ENCODE measurements around the gene ARHGAP33.

ARHGAP33 gene

GRCh38 chr19:35732540-35733179, 42.7 kb upstream of the ARHGAP33 start:
- no peak overlapping the region for H3K27ac ChIP-seq (ENCODE audit: insufficient read depth, low read depth, low read length, poor library complexity, severe bottlenecking)
- H3K4me3 ChIP-seq (ENCODE audit: insufficient read depth, low read depth, low read length) = no peak overlapping the region
- no peaks in the 10 kb centered on the region for H3K9me3 ChIP-seq (ENCODE audit: control insufficient read depth, low read length)
- no peaks in the 10 kb centered on the region for H3K4me1 ChIP-seq (ENCODE audit: control insufficient read depth, insufficient read depth, low read length)
- no peaks in the 10 kb centered on the region for H3K27me3 ChIP-seq (ENCODE audit: control insufficient read depth, insufficient read depth, low read length, poor library complexity, severe bottlenecking)
- 95 to 96% methylated on average over 25 of the region's 25 CpGs for WGBS, 2 experiments
- H3K36me3 ChIP-seq (ENCODE audit: control insufficient read depth, insufficient read depth, low read length) = peaks cover 52% of the 10 kb centered on the region

GRCh38 chr19:35733180-35734125, 41.9 kb upstream of the ARHGAP33 start:
- Histone ChIP-seq H3K9me3 (ENCODE audit: control insufficient read depth, low read length) (no peaks in the 10 kb centered on the region), H3K4me1 (ENCODE audit: control insufficient read depth, insufficient read depth, low read length) (no peaks in the 10 kb centered on the region), H3K27me3 (ENCODE audit: control insufficient read depth, insufficient read depth, low read length, poor library complexity, severe bottlenecking) (no peaks in the 10 kb centered on the region), H3K27ac (ENCODE audit: insufficient read depth, low read depth, low read length, poor library complexity, severe bottlenecking) (no peak overlapping the region), H3K36me3 (ENCODE audit: control insufficient read depth, insufficient read depth, low read length) (peaks cover 48% of the 10 kb centered on the region), H3K4me3 (ENCODE audit: insufficient read depth, low read depth, low read length) (no peak overlapping the region)
- WGBS, 2 experiments = 93 to 96% methylated on average over 35 of the region's 35 CpGs

GRCh38 chr19:35734273-35734672, 41.1 kb upstream of the ARHGAP33 start:
- H3K27me3 ChIP-seq (ENCODE audit: control insufficient read depth, insufficient read depth, low read length, poor library complexity, severe bottlenecking) = no peaks in the 10 kb centered on the region
- WGBS, 2 experiments = 95 to 97% methylated on average over 8 of the region's 8 CpGs
- H3K4me1 ChIP-seq (ENCODE audit: control insufficient read depth, insufficient read depth, low read length) = no peaks in the 10 kb centered on the region
- H3K36me3 ChIP-seq (ENCODE audit: control insufficient read depth, insufficient read depth, low read length) = peaks cover 40% of the 10 kb centered on the region
- no peak overlapping the region for H3K4me3 ChIP-seq (ENCODE audit: insufficient read depth, low read depth, low read length)
- no peaks in the 10 kb centered on the region for H3K9me3 ChIP-seq (ENCODE audit: control insufficient read depth, low read length)
- H3K27ac ChIP-seq (ENCODE audit: insufficient read depth, low read depth, low read length, poor library complexity, severe bottlenecking) = no peak overlapping the region

GRCh38 chr19:35734889-35735288, 40.5 kb upstream of the ARHGAP33 start:
- Histone ChIP-seq H3K27me3 (ENCODE audit: control insufficient read depth, insufficient read depth, low read length, poor library complexity, severe bottlenecking) (no peaks in the 10 kb centered on the region), H3K9me3 (ENCODE audit: control insufficient read depth, low read length) (no peaks in the 10 kb centered on the region)
- 93 to 96% methylated on average over 5 of the region's 5 CpGs for WGBS, 2 experiments

GRCh38 chr19:35736913-35737886, 38.2 kb upstream of the ARHGAP33 start:
- WGBS, 2 experiments = 93 to 94% methylated on average over 22 of the region's 22 CpGs
- H3K9me3 ChIP-seq (ENCODE audit: control insufficient read depth, low read length) = no peaks in the 10 kb centered on the region
- no peak overlapping the region for H3K4me3 ChIP-seq (ENCODE audit: insufficient read depth, low read depth, low read length)
- peaks cover 9% of the 10 kb centered on the region for H3K4me1 ChIP-seq (ENCODE audit: control insufficient read depth, insufficient read depth, low read length)
- H3K27ac ChIP-seq (ENCODE audit: insufficient read depth, low read depth, low read length, poor library complexity, severe bottlenecking) = no peak overlapping the region
- H3K27me3 ChIP-seq (ENCODE audit: control insufficient read depth, insufficient read depth, low read length, poor library complexity, severe bottlenecking) = no peaks in the 10 kb centered on the region
- H3K36me3 ChIP-seq (ENCODE audit: control insufficient read depth, insufficient read depth, low read length) = peaks cover 25% of the 10 kb centered on the region

More at GRCh38 chr19:35734889-35735288, 40.5 kb upstream of the ARHGAP33 start:
- H3K4me3 ChIP-seq (ENCODE audit: insufficient read depth, low read depth, low read length) = no peak overlapping the region
- H3K27ac ChIP-seq (ENCODE audit: insufficient read depth, low read depth, low read length, poor library complexity, severe bottlenecking) = no peak overlapping the region
- H3K36me3 ChIP-seq (ENCODE audit: control insufficient read depth, insufficient read depth, low read length) = peaks cover 36% of the 10 kb centered on the region
- peaks cover under 1% of the 10 kb centered on the region for H3K4me1 ChIP-seq (ENCODE audit: control insufficient read depth, insufficient read depth, low read length)

- peaks cover 9% of the 10 kb centered on the region for H3K4me1 ChIP-seq (ENCODE audit: control insufficient read depth, insufficient read depth, low read length)
- H3K9me3 ChIP-seq (ENCODE audit: control insufficient read depth, low read length) = no peaks in the 10 kb centered on the region
- H3K27me3 ChIP-seq (ENCODE audit: control insufficient read depth, insufficient read depth, low read length, poor library complexity, severe bottlenecking) = no peaks in the 10 kb centered on the region
- H3K36me3 ChIP-seq (ENCODE audit: control insufficient read depth, insufficient read depth, low read length) = peaks cover 20% of the 10 kb centered on the region
- H3K4me3 ChIP-seq (ENCODE audit: insufficient read depth, low read depth, low read length) = no peak overlapping the region
- 96% methylated on average over 37 of the region's 37 CpGs for WGBS, 2 experiments
- H3K27ac ChIP-seq (ENCODE audit: insufficient read depth, low read depth, low read length, poor library complexity, severe bottlenecking) = no peak overlapping the region
These were observed 37.1 kb upstream of the ARHGAP33 start for GRCh38 chr19:35738021-35738886.

GRCh38 chr19:35738887-35739229, 36.5 kb upstream of the ARHGAP33 start:
- no peaks in the 10 kb centered on the region for H3K9me3 ChIP-seq (ENCODE audit: control insufficient read depth, low read length)
- no peak overlapping the region for H3K27ac ChIP-seq (ENCODE audit: insufficient read depth, low read depth, low read length, poor library complexity, severe bottlenecking)
- WGBS, 2 experiments = 93 to 95% methylated on average over 2 of the region's 2 CpGs
- H3K27me3 ChIP-seq (ENCODE audit: control insufficient read depth, insufficient read depth, low read length, poor library complexity, severe bottlenecking) = no peaks in the 10 kb centered on the region
- H3K36me3 ChIP-seq (ENCODE audit: control insufficient read depth, insufficient read depth, low read length) = peaks cover 19% of the 10 kb centered on the region
- H3K4me3 ChIP-seq (ENCODE audit: insufficient read depth, low read depth, low read length) = no peak overlapping the region
- H3K4me1 ChIP-seq (ENCODE audit: control insufficient read depth, insufficient read depth, low read length) = peaks cover 10% of the 10 kb centered on the region

GRCh38 chr19:35739275-35740107, 35.9 kb upstream of the ARHGAP33 start:
- peak overlapping the region; percentile 77 for H3K4me3 ChIP-seq (ENCODE audit: insufficient read depth, low read depth, low read length)
- H3K4me1 ChIP-seq (ENCODE audit: control insufficient read depth, insufficient read depth, low read length) = peaks cover 16% of the 10 kb centered on the region
- WGBS, 2 experiments = 86% methylated on average over 29 of the region's 29 CpGs
- no peaks in the 10 kb centered on the region for H3K27me3 ChIP-seq (ENCODE audit: control insufficient read depth, insufficient read depth, low read length, poor library complexity, severe bottlenecking)
- H3K27ac ChIP-seq (ENCODE audit: insufficient read depth, low read depth, low read length, poor library complexity, severe bottlenecking) = no peak overlapping the region
- no peaks in the 10 kb centered on the region for H3K9me3 ChIP-seq (ENCODE audit: control insufficient read depth, low read length)
- H3K36me3 ChIP-seq (ENCODE audit: control insufficient read depth, insufficient read depth, low read length) = peaks cover 13% of the 10 kb centered on the region

GRCh38 chr19:35740108-35740422, 35.3 kb upstream of the ARHGAP33 start:
- no peak overlapping the region for H3K27ac ChIP-seq (ENCODE audit: insufficient read depth, low read depth, low read length, poor library complexity, severe bottlenecking)
- peaks cover 16% of the 10 kb centered on the region for H3K4me1 ChIP-seq (ENCODE audit: control insufficient read depth, insufficient read depth, low read length)
- 7 to 11% methylated on average over 16 of the region's 16 CpGs for WGBS, 2 experiments
- peak overlapping the region; percentile 77 for H3K4me3 ChIP-seq (ENCODE audit: insufficient read depth, low read depth, low read length)
- peaks cover 13% of the 10 kb centered on the region for H3K36me3 ChIP-seq (ENCODE audit: control insufficient read depth, insufficient read depth, low read length)
- H3K9me3 ChIP-seq (ENCODE audit: control insufficient read depth, low read length) = no peaks in the 10 kb centered on the region
- no peaks in the 10 kb centered on the region for H3K27me3 ChIP-seq (ENCODE audit: control insufficient read depth, insufficient read depth, low read length, poor library complexity, severe bottlenecking)

Data from ectodermal cell (in vitro differentiated cells).